PFSK-1 (cell line): ENCODE data around the gene CARTPT.

Experiments used
- POLR2AphosphoS5 ChIP-seq: IDR thresholded peaks from 2 replicates; pipeline ENCODE4 v1.6.1; 2012; ENCODE audit warnings: low read depth, mild to moderate bottlenecking, control low read depth, low read length, moderate library complexity
- REST ChIP-seq, 2 experiments: IDR thresholded peaks; 2 replicates each; pipeline versions ENCODE4 v1.6.1 to v1.8.0; 2011 to 2012; ENCODE audit warnings: low read depth in 2 of 2, low read length in 2 of 2, control low read depth in 1 of 2, inconsistent platforms in 1 of 2, mild to moderate bottlenecking in 1 of 2, moderate library complexity in 1 of 2; ENCODE audit not compliant: insufficient read depth in 1 of 2
- TAF1 ChIP-seq: IDR thresholded peaks from 2 replicates; pipeline ENCODE4 v1.6.1; 2012; ENCODE audit warnings: low read length, control low read depth, borderline replicate concordance; ENCODE audit not compliant: insufficient read depth

DNA sequence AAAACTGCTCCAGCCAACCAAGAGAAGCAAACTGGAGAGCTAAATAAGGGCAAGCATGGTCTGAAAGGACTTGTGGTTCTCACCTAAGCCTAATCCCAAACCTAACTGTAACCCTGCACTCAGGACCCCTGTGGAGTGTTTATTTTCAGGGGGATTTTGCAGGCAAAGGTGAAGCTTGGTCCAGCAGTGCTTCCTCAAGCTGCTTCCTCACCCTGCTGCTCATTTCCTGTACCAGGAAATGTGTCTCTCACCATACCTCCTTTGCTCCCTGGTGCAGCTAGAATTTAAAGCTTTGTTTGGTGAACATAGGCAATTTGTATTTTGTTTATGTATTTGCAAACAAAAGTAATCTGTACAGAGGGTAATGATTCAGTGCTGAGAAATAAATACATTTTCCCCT is 50.2 kb downstream of the CARTPT start:
- TF ChIP-seq TAF1 (no peak), REST (IDR thresholded peaks at IDR 0.05; ENCODE audit: insufficient read depth in 1 of 2, low read depth in 2 of 2, low read length in 2 of 2) (no peak), POLR2AphosphoS5 (no peak)
